Measurements from ENCODE around the gene ANKRD16. TPM values are rescaled to one million over a fixed set of nuclear protein-coding genes. Genes with fewer than 3 reads are reported as not detected.

ANKRD16 gene
- total RNA-seq, 6 donors from 2014 or later, result 4.3 to 27.2 (median 7.5) TPM

DNA sequence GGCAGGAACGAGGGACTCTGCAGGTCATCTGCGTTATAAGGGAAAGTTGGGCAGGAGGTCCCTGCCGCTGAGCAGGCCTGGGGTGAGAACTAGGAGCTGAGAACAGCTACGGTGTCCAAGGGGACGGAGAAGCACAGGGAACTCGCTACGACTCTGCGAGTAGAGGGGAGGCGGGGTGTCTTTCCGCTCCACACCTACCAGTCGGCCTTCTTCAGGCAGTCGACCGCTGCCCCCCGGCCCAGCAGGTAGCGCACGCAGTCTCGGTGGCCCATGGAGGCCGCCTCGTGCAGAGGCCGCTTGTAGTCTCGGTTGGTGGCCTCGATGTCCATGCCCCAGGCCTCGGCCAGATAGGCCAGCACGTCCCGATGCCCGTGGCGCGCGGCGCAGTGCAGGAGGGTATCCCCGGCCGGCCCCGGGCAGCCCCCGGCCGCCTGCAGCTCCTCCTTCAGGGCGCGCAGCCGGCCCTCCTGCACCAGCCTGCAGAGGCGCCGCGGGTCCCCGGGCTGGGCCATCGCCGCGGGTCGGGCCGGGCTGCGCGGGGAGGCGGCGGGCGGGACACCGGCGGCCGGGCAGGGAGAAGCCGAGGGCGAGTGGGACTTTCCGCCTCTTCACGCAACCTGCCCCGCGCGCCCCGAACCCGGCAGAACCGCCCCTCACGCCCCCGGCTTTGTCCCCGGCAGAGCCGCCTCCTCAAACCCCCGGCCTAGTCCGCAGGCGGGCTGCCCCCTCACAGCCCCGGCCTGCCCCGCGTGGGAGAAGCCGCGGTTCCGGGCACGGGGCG is 660 bp downstream of the ANKRD16 start:
- WGBS, 2 donors, result 0% methylated on average over 16 of the region's 80 CpGs; no CpG with 5 or more reads in 1 of the 2 donors
- H3K9me3 ChIP-seq, result no peaks in the 10 kb centered on the region
- H3K4me1 ChIP-seq, result peaks cover 32 to 40% (median 38%) of the 10 kb centered on the region in 4 donors
- peak in 1 of 2 donors; percentile 54 for ATAC-seq (ENCODE audit: low FRiP score in 2 of 2)
- H3K36me3 ChIP-seq, result peaks cover 0 to 19% (median 7%) of the 10 kb centered on the region in 4 donors
- H3K27ac ChIP-seq, result peak overlapping the region; percentile 73 to 88 (median 82)
- peak overlapping the region; percentile 77 to 99 (median 96) for H3K4me3 ChIP-seq
- TF ChIP-seq, protein P1, sequence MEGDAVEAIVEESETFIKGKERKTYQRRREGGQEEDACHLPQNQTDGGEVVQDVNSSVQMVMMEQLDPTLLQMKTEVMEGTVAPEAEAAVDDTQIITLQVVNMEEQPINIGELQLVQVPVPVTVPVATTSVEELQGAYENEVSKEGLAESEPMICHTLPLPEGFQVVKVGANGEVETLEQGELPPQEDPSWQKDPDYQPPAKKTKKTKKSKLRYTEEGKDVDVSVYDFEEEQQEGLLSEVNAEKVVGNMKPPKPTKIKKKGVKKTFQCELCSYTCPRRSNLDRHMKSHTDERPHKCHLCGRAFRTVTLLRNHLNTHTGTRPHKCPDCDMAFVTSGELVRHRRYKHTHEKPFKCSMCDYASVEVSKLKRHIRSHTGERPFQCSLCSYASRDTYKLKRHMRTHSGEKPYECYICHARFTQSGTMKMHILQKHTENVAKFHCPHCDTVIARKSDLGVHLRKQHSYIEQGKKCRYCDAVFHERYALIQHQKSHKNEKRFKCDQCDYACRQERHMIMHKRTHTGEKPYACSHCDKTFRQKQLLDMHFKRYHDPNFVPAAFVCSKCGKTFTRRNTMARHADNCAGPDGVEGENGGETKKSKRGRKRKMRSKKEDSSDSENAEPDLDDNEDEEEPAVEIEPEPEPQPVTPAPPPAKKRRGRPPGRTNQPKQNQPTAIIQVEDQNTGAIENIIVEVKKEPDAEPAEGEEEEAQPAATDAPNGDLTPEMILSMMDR (IDR thresholded peaks at IDR 0.05), result peak in 2 of 6 experiments; percentile 4 to 13
- TF ChIP-seq POLR2A (IDR thresholded peaks at IDR 0.05) (no peak), POLR2AphosphoS5 (IDR thresholded peaks at IDR 0.05) (no peak), EP300 (IDR thresholded peaks at IDR 0.05) (no peak)
- H3K27me3 ChIP-seq, result no peaks in the 10 kb centered on the region
- DNase-seq, result peak; percentile 31 to 90

DNA sequence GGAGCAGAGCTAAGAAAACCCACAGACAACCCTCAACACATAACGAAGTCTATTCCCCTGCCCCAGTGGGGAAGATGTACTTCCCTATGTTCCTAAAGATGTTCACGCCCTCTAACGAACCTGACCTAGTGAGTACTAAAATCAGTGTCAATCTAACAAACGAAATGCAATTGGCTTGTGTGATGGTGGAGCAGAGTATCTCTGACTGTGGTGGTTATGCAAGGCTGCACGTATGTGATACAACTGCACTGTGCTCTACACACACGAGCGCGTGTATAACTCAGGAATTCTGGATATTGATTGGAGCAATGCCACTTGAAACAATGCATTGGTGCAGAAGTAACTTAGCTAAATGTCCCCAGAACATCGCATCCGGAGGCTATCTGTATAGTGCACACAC is 1.3 kb downstream of the ANKRD16 start:
- peaks cover 0 to 21% (median 12%) of the 10 kb centered on the region in 4 donors for H3K36me3 ChIP-seq
- H3K9me3 ChIP-seq, result no peaks in the 10 kb centered on the region
- no peaks in the 10 kb centered on the region for H3K27me3 ChIP-seq
- WGBS, 2 donors, result 25 to 30% methylated on average over 10 of the region's 10 CpGs
- H3K27ac ChIP-seq, result peak overlapping the region in 2 of 4 donors; percentile 73 to 82
- TF ChIP-seq, protein P1 (IDR thresholded peaks at IDR 0.05), result no peak
- TF ChIP-seq EP300 (IDR thresholded peaks at IDR 0.05) (no peak), POLR2A (IDR thresholded peaks at IDR 0.05) (no peak), POLR2AphosphoS5 (IDR thresholded peaks at IDR 0.05) (no peak)
- ATAC-seq (ENCODE audit: low FRiP score in 2 of 2) (no peak), DNase-seq (no peak)
- H3K4me3 ChIP-seq, result peak overlapping the region; percentile 77 to 99 (median 96)
- peaks cover 29 to 40% (median 33%) of the 10 kb centered on the region in 4 donors for H3K4me1 ChIP-seq

DNA sequence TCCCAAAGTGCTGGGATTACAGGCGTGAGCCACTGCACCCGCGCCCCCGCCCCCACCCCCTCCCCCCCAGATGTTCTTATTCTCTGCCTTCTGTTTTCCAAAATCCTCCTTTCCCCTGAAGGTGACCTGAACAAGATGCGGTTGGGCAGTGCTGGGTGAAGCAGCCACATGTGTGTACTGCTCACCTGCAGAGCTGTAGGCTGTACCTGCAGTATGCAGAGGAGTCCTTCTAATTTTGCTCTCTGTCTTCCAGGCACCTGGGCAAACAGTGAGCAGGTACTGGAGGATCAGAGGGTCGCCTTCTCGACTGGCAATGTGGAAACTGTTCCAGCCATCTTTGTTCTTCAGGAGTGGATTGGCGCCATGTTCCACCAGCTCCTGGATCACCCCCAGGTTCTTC is 2.1 kb downstream of the ANKRD16 start:
- no peak for DNase-seq
- 93 to 94% methylated on average over 5 to 8 of the region's 8 CpGs for WGBS, 2 donors
- Histone ChIP-seq H3K4me1 (peaks cover 28 to 35% (median 31%) of the 10 kb centered on the region in 4 donors), H3K27ac (peak overlapping the region in 1 of 4 donors; percentile 73), H3K27me3 (no peaks in the 10 kb centered on the region), H3K9me3 (no peaks in the 10 kb centered on the region), H3K36me3 (peaks cover 0 to 26% (median 18%) of the 10 kb centered on the region in 4 donors), H3K4me3 (no peak overlapping the region)
- TF ChIP-seq, protein P1 (IDR thresholded peaks at IDR 0.05), result no peak
- TF ChIP-seq POLR2AphosphoS5 (IDR thresholded peaks at IDR 0.05), result no peak
- TF ChIP-seq POLR2A (IDR thresholded peaks at IDR 0.05), result no peak
- no peak for TF ChIP-seq EP300 (IDR thresholded peaks at IDR 0.05)
- no peak for ATAC-seq (ENCODE audit: low FRiP score in 2 of 2)

DNA sequence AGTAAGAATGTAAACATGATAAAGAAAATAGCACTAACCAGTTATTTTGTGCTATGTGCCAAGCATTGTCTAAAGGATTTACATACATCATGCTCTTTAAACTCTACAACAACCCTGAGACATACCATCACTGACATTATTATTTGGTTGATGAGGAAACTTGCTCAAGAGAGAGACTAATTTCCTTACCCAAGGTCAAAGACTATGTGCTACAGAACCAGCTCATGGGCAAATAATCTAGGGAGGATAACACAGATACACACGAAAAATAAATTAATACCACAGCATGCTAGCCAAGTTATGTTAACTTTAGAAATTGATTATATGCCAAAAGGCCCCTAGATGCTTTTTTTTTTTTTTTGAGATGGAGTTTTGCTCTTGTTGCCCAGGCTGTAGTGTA is 2.7 kb downstream of the ANKRD16 start:
- Histone ChIP-seq H3K36me3 (peaks cover 3 to 32% (median 22%) of the 10 kb centered on the region in 4 donors), H3K27me3 (no peaks in the 10 kb centered on the region), H3K9me3 (no peaks in the 10 kb centered on the region), H3K4me1 (peaks cover 23 to 33% (median 29%) of the 10 kb centered on the region in 4 donors), H3K4me3 (no peak overlapping the region), H3K27ac (no peak overlapping the region)
- no peak for DNase-seq
- no peak for ATAC-seq (ENCODE audit: low FRiP score in 2 of 2)
- 50 to 61% methylated on average over 1 of the region's 1 CpG for WGBS, 2 donors
- TF ChIP-seq EP300 (IDR thresholded peaks at IDR 0.05) (no peak), POLR2A (IDR thresholded peaks at IDR 0.05) (no peak), POLR2AphosphoS5 (IDR thresholded peaks at IDR 0.05) (no peak)
- TF ChIP-seq, protein P1 (IDR thresholded peaks at IDR 0.05), result no peak

Measured in upper lobe of left lung (tissue), 6 donors.